Kidney epithelial cell (primary cell): ENCODE data around the gene KYAT1. TPM values are rescaled to one million over a fixed set of nuclear protein-coding genes. Genes with fewer than 3 reads are reported as not detected.

ENCODE experiments used
- DNase-seq: peaks from one replicate; pipeline ENCODE4 v3.0.0-alpha.2; 2010; ENCODE audit warnings: low read depth
- H3K27me3 ChIP-seq: 2 replicates; pipeline ENCODE4 v1.6.0; 2011; ENCODE audit warnings: low read length; ENCODE audit not compliant: control insufficient read depth, insufficient read depth
- H3K36me3 ChIP-seq: 2 replicates; pipeline ENCODE4 v1.5.1; 2011; ENCODE audit warnings: low read length; ENCODE audit not compliant: control insufficient read depth, insufficient read depth
- H3K4me3 ChIP-seq: 2 replicates; pipeline ENCODE4 v1.5.1; 2011; ENCODE audit warnings: low read depth, mild to moderate bottlenecking, control low read depth, low read length
- total RNA-seq: library from RNA; depleted of rRNA; stranded (reverse); fragments of >200 nt; gene quantifications from 2 replicates; pipeline ENCODE4 v1.2.3, GENCODE V29; 2015
- TF ChIP-seq, protein P1 (sequence below): IDR thresholded peaks from 2 replicates; pipeline ENCODE4 v1.5.1; 2011; ENCODE audit warnings: mild to moderate bottlenecking, moderate library complexity, low read length, control low read depth, inconsistent platforms; ENCODE audit not compliant: insufficient read depth, poor library complexity, severe bottlenecking

Gene KYAT1
- 6.8 and 9.4 TPM in 2 replicates for total RNA-seq

GRCh38 chr9:128881884-128882676 is at the start of gene KYAT1, which contains the start of gene LRRC8A:
TSS of gene KYAT1 (minus strand) at chr9:128881950. CDS start at chr9:128845405, 36,545 bp downstream.
TSS of gene LRRC8A (plus strand) at chr9:128882133. CDS start at chr9:128907165, 25,032 bp downstream.
- peaks cover 3% of the 10 kb centered on the region for H3K36me3 ChIP-seq
- DNase-seq = peak; percentile 80
- TF ChIP-seq, protein P1, sequence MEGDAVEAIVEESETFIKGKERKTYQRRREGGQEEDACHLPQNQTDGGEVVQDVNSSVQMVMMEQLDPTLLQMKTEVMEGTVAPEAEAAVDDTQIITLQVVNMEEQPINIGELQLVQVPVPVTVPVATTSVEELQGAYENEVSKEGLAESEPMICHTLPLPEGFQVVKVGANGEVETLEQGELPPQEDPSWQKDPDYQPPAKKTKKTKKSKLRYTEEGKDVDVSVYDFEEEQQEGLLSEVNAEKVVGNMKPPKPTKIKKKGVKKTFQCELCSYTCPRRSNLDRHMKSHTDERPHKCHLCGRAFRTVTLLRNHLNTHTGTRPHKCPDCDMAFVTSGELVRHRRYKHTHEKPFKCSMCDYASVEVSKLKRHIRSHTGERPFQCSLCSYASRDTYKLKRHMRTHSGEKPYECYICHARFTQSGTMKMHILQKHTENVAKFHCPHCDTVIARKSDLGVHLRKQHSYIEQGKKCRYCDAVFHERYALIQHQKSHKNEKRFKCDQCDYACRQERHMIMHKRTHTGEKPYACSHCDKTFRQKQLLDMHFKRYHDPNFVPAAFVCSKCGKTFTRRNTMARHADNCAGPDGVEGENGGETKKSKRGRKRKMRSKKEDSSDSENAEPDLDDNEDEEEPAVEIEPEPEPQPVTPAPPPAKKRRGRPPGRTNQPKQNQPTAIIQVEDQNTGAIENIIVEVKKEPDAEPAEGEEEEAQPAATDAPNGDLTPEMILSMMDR = no peak
- peak within 1 kb of the TSS; percentile 77 for H3K4me3 ChIP-seq
- H3K27me3 ChIP-seq = no peaks in the 10 kb centered on the region

DNA sequence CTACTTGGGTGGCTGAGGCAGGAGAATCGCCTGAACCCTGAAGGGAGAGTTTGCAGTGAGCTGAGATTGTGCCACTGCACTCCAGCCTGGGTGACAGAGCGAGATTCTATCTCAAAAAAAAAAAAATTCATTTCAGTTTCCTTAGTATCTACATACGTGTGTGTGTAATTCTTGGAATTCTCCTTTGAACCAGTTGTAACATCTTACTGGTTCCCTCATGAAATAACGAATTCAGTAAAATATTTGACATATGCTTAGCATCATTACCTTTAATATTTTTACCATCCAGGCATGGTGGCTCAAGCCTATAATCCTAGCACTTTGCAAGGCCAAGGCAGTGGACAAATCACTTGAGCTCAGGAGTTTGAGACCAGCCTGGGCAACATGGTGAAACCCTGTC is 47.8 kb upstream of the KYAT1 start:
- H3K36me3 ChIP-seq = no peaks in the 10 kb centered on the region
- H3K27me3 ChIP-seq = no peaks in the 10 kb centered on the region
- H3K4me3 ChIP-seq = no peak overlapping the region
- no peak for DNase-seq
- TF ChIP-seq, protein P1 = no peak

GRCh38 chr9:128928624-128929023 is 46.9 kb upstream of the KYAT1 start:
- DNase-seq = no peak
- H3K4me3 ChIP-seq = no peak overlapping the region
- H3K36me3 ChIP-seq = no peaks in the 10 kb centered on the region
- TF ChIP-seq, protein P1 = no peak
- no peaks in the 10 kb centered on the region for H3K27me3 ChIP-seq

DNA sequence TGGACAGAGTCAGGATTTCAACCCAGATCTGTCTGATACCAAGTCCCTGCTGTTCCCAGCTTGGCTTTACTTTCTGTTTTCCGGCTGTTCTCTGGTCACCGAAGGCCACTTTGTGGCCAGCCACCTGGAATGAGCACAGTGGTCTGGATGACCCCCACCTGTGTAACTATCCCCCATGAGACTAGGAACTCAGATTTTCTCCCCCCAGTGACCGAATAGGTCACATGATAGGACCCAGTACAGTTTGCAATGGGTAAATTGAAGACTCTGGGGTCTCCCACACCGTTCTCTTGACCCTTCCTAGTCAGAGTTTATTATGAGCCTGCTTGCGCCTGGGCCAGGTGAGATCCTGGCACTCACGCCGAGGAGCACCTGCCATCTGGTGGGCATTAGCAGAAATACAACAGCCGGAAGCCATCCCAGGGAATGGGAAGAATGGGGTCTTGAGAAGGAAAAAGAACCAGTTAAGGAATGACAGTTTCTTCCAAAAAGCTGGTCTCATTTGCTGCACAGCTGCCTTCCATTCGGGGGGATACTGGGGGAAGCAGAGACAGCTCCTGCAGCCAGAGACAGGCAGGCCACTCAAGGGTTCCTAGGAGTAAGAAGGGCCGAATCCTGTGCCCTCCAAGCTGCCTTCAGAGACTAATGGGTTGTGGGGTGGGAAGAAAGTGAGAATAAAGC is 46.1 kb upstream of the KYAT1 start:
- no peak for DNase-seq
- no peaks in the 10 kb centered on the region for H3K36me3 ChIP-seq
- H3K4me3 ChIP-seq = no peak overlapping the region
- TF ChIP-seq, protein P1 = peak; percentile 73
- no peaks in the 10 kb centered on the region for H3K27me3 ChIP-seq

- no peak for DNase-seq
- H3K4me3 ChIP-seq = no peak overlapping the region
- peaks cover 1% of the 10 kb centered on the region for H3K36me3 ChIP-seq
- H3K27me3 ChIP-seq = no peaks in the 10 kb centered on the region
- TF ChIP-seq, protein P1 = no peak
Measured at GRCh38 chr9:128923493-128923883, 41.7 kb upstream of the KYAT1 start.
